ENCODE measurements around the gene LPIN2.

LPIN2 gene

DNA sequence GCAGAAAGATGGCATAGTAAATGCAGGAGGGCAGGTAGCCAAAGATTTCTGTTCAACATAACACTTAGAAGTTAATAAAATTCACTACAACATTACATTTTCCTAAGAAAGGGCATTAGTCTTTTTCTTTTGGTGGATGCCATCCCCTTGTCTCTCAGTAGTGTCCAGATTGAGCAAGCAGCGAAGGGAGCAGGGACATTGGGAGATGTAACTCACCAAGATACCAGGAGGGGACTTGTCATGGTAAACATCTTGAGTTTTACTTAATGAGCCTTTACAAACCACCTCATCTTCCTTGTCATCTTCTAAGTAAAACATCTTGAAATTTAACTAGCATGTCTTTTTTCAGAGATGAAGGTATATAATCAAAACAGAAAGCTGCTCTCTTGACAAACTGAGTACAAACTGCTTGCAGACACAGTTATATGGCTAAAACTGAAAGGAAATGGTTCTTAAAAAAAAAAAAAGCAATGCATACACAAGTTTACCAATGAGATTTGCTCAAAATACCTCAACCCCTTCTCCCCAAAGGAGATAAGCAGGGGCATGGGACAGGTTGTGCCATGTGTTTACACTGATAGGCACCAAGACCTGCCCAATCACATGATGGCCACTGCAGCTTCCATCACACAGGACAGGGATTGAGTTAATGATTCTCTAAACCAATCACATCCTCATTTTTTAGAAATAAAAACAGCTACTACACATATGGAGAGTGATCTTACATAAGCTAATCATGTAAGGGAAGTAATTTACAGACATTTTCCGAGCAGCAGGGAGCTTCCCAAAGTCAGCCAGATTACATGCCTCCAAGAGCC, 30.3 kb downstream of the LPIN2 start:
- in situ Hi-C loops (cut with MboI; ENCODE audit: low sequenced_read_pairs, unreplicated experiment) = loop anchor here (25.0 kb wide), 2 partner anchors 220 to 605 kb away; no protein-coding TSS in a partner anchor
- DNase-seq (ENCODE audit: low spot score) = no peak
- TF ChIP-seq, protein P1, sequence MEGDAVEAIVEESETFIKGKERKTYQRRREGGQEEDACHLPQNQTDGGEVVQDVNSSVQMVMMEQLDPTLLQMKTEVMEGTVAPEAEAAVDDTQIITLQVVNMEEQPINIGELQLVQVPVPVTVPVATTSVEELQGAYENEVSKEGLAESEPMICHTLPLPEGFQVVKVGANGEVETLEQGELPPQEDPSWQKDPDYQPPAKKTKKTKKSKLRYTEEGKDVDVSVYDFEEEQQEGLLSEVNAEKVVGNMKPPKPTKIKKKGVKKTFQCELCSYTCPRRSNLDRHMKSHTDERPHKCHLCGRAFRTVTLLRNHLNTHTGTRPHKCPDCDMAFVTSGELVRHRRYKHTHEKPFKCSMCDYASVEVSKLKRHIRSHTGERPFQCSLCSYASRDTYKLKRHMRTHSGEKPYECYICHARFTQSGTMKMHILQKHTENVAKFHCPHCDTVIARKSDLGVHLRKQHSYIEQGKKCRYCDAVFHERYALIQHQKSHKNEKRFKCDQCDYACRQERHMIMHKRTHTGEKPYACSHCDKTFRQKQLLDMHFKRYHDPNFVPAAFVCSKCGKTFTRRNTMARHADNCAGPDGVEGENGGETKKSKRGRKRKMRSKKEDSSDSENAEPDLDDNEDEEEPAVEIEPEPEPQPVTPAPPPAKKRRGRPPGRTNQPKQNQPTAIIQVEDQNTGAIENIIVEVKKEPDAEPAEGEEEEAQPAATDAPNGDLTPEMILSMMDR (IDR thresholded peaks at IDR 0.05; ENCODE audit: borderline replicate concordance, control extremely low read depth, extremely low read depth, insufficient read depth, missing control alignments) = no peak

- in situ Hi-C loops (cut with MboI; ENCODE audit: low sequenced_read_pairs, unreplicated experiment) = loop anchor here (25.0 kb wide), 2 partner anchors 220 to 605 kb away; no protein-coding TSS in a partner anchor
These were observed 30.9 kb downstream of the LPIN2 start for GRCh38 chr18:2982022-2982421.

GRCh38 chr18:2981212-2981728, 31.7 kb downstream of the LPIN2 start:
- TF ChIP-seq, protein P1 (IDR thresholded peaks at IDR 0.05; ENCODE audit: borderline replicate concordance, control extremely low read depth, extremely low read depth, insufficient read depth, missing control alignments) = no peak
- in situ Hi-C loops (cut with MboI; ENCODE audit: low sequenced_read_pairs, unreplicated experiment) = loop anchor here (25.0 kb wide), 2 partner anchors 219 to 606 kb away; no protein-coding TSS in a partner anchor
- no peak for DNase-seq (ENCODE audit: low spot score)

More at GRCh38 chr18:2982022-2982421, 30.9 kb downstream of the LPIN2 start:
- DNase-seq (ENCODE audit: low spot score) = no peak
- TF ChIP-seq, protein P1 (IDR thresholded peaks at IDR 0.05; ENCODE audit: borderline replicate concordance, control extremely low read depth, extremely low read depth, insufficient read depth, missing control alignments) = no peak

- TF ChIP-seq, protein P1 (IDR thresholded peaks at IDR 0.05; ENCODE audit: borderline replicate concordance, control extremely low read depth, extremely low read depth, insufficient read depth, missing control alignments) = no peak
- in situ Hi-C loops (cut with MboI; ENCODE audit: low sequenced_read_pairs, unreplicated experiment) = loop anchor here (25.0 kb wide), 2 partner anchors 218 to 607 kb away; no protein-coding TSS in a partner anchor
- no peak for DNase-seq (ENCODE audit: low spot score)
These were observed 32.8 kb downstream of the LPIN2 start for GRCh38 chr18:2979871-2980790.

- in situ Hi-C loops (cut with MboI; ENCODE audit: low sequenced_read_pairs, unreplicated experiment) = loop anchor here (25.0 kb wide), 2 partner anchors 217 to 608 kb away; no protein-coding TSS in a partner anchor
- TF ChIP-seq, protein P1 (IDR thresholded peaks at IDR 0.05; ENCODE audit: borderline replicate concordance, control extremely low read depth, extremely low read depth, insufficient read depth, missing control alignments) = no peak
- DNase-seq (ENCODE audit: low spot score) = no peak
These were observed 33.8 kb downstream of the LPIN2 start for GRCh38 chr18:2979129-2979528.

DNA sequence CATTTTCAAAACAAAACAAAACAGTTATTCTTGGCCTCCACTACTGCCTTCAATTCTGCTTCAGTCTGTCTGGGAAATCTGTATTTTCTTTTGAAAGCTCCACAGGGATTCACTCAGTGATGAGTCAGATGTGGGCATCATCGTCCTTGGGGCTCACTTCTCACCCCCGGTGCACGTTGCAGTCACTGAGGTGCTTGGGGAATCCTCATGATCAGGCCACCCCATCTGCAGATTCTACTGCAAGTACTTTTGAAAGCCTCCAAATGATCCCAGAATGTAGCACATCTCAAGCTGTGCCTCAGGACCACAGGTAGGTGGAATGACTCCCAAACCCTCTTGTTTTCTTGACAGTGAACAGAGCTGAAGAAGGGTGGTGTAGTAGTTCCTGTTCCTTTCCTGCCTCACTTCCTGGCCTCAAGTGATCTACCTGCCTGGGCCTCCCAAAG, 34.3 kb downstream of the LPIN2 start:
- TF ChIP-seq, protein P1 (IDR thresholded peaks at IDR 0.05; ENCODE audit: borderline replicate concordance, control extremely low read depth, extremely low read depth, insufficient read depth, missing control alignments) = no peak
- no peak for DNase-seq (ENCODE audit: low spot score)
- in situ Hi-C loops (cut with MboI; ENCODE audit: low sequenced_read_pairs, unreplicated experiment) = loop anchor here (25.0 kb wide), 2 partner anchors 216 to 609 kb away; no protein-coding TSS in a partner anchor

Data from GM13976 (cell line).